GM18858 (cell line): ENCODE results near the gene SIGLEC7.

Experiments used
- ATAC-seq: cut with Tn5 transposase; IDR thresholded peaks from one replicate; pipeline ENCODE4 v1.9.1; 2021; ENCODE audit not compliant: unreplicated experiment

The SIGLEC7 gene

DNA sequence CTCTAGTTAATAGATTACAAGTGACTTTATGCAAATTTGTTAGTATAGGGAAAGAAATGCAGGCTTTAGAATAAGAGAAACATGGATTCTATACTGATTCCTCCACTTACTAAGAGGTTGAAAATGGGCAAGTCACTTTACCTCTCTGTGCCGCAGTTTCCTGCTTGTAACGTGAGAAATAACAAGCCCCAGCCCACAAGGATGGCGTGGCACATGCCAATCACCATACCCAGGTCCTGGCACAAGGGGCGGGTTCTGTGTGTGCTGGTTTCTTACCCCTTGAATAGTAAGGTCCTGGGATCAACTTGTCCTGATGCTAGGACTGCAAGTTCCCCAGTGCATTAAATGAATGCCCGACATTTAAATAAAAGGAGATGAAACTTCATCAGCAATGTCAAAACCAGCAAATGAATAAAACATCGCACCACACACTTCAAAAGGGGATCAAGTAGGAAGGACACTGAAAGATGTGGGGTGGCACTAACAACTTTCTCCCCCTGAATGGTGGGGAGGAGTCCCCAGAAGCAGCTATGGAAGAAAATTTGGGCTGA lies 25.3 kb upstream of the SIGLEC7 start:
- no peak for ATAC-seq

DNA sequence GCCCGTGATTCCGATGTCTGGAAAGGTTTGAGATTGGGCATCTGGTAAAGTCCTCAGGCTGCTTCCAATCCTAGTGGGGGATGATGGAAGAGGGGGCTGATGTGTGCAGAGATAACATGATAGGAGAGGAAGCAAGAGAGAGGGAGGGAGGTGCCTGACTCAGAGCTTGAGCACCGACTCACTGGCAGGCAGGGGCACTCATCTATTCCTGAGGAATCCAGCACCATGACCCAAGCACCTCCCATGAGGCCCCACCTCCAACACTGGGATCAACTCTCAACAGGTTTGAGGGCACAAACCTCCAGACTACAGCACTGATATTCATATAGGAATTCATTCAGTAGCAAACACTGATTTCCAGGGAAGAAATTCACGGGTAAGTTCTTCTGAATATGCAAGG lies 23.0 kb upstream of the SIGLEC7 start:
- ATAC-seq: no peak

GRCh38 chr19:51119611-51120010 lies 22.5 kb upstream of the SIGLEC7 start:
- no peak for ATAC-seq

GRCh38 chr19:51120160-51120559 lies 21.9 kb upstream of the SIGLEC7 start:
- ATAC-seq: no peak

DNA sequence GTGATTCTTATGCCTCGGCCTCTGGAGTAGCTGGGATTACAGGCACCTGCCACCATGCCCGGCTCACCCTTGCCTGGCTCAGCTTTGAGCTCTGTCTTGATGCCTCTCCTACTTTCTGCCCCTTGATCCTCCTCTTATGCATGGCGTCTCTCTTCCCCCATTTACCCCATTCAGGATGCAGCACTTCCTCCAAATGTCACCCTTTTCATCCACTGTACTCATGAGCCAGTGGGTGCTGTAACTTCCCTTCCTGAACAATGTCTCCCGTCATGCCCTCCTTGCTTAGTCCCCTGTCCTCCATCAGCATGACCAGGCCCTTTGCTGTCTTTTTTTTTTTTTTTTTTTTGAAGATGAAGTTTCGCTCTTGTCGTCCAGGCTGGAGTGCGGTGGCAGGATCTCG lies 20.8 kb upstream of the SIGLEC7 start:
- ATAC-seq: no peak

GRCh38 chr19:51122112-51122981 lies 19.8 kb upstream of the SIGLEC7 start:
- ATAC-seq: no peak

- no peak for ATAC-seq
Observed at GRCh38 chr19:51123381-51123800, 18.7 kb upstream of the SIGLEC7 start.

- no peak for ATAC-seq
Observed at GRCh38 chr19:51123802-51124201, 18.3 kb upstream of the SIGLEC7 start.

DNA sequence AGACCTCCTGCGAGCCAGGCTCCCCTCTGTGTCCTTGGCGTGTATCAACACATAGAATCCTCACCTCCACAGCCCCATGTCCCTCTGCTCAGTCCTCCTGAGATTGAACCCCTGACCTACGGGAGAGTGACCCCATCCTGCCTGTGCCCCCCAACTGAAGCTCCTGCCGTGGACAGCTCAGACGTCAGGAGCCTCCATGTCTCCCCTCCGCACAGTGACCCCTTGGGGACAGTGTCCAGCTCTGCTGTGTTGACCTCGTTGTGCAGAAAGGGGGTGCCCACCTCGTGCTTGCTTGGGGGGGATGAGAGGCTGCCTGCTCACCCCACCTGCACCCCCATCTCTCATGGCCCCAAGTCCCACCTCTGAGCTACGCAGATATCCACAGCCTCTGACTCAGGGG lies 17.9 kb upstream of the SIGLEC7 start:
- ATAC-seq: no peak

DNA sequence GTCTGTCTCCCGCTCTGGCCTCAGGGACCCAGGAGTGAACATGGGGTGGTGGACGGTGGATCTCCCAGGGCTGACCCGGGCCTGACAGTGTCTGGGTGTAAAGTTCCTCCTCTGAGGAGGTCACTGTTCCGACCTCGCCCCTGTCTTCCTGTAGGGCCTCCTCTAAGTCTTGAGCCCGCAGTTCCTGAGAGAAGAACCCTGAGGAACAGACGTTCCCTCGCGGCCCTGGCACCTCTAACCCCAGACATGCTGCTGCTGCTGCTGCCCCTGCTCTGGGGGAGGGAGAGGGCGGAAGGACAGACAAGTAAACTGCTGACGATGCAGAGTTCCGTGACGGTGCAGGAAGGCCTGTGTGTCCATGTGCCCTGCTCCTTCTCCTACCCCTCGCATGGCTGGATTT lies 17.4 kb upstream of the SIGLEC7 start, which contains the start of gene SIGLEC9:
Gene SIGLEC9, plus strand, starts transcription at position 178 of the 400 bp plus-strand sequence. Its CDS starts 69 bp downstream, at position 247.
- ATAC-seq: no peak

- no peak for ATAC-seq
Observed at GRCh38 chr19:51125421-51126075, 16.6 kb upstream of the SIGLEC7 start.

GRCh38 chr19:51127032-51127431 lies 15.1 kb upstream of the SIGLEC7 start:
- ATAC-seq: no peak

GRCh38 chr19:51127755-51128154 lies 14.3 kb upstream of the SIGLEC7 start:
- ATAC-seq: no peak

GRCh38 chr19:51128227-51128626 lies 13.9 kb upstream of the SIGLEC7 start:
- ATAC-seq: no peak

DNA sequence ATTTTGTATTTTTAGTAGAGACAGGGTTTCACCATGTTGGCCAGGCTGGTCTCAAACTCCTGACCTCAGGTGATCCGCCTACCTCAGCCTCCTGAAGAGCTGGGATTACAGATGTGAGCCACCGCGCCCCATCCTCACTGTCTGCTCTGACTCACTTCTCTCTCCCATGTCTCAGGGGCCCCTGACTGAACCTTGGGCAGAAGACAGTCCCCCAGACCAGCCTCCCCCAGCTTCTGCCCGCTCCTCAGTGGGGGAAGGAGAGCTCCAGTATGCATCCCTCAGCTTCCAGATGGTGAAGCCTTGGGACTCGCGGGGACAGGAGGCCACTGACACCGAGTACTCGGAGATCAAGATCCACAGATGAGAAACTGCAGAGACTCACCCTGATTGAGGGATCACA lies 12.4 kb upstream of the SIGLEC7 start:
- ATAC-seq: no peak

DNA sequence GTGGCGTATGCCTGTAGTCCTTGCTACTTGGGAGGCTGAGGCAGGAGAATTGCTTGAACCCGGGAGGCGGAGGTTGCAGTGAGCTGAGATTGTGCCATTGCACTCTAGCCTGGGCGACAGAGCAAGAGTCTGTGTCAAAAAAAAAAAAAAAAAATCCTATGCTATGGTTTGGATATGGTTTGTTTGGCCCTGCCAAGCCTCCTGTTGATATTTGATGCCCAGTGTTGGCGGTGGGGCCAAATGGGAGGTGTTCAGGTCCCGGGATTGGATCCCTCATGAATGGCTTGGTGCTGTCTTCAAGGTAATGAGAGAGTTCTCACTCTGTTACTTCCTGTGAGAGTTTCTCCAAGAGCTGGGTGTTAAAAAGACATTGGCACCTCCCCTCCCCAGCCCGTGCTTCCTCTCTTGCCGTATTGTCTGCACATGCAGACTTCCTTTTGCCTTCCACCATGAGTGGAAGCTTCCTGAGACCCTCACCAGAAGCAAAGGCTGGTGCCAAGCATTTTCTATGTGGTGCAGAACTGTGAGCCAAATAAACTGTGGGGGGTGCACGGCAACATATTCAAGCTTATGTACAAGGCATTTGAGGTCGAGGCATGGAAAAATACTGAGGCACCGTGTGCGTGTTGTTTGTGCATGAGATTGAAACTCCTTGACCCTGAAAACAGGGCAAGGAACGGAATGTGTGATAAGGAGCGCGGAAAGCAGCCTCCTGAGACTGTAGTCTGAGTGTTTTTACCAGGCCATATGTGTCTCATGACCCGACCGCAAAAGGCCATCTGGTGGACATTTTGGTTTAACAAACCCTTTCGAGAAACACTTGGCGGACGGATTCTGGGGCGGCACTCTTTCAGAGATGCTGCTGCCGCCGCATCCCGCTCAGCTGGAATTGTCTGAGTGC lies 10.1 kb upstream of the SIGLEC7 start:
- ATAC-seq: no peak

GRCh38 chr19:51135004-51135403 lies 7.1 kb upstream of the SIGLEC7 start:
- no peak for ATAC-seq

- ATAC-seq: no peak
Observed at GRCh38 chr19:51135986-51136762, 5.9 kb upstream of the SIGLEC7 start.

- ATAC-seq: no peak
Observed at GRCh38 chr19:51136851-51137551, 5.1 kb upstream of the SIGLEC7 start.
